Ovary (tissue), 9 donors: ENCODE results near the gene KDM4C. TPM values are rescaled to one million over a fixed set of nuclear protein-coding genes. Genes with fewer than 3 reads are reported as not detected.

Source experiments
- DNase-seq, 5 donors: peaks; one replicate each; pipeline ENCODE4 v3.0.0-alpha.2; 2019 to 2020
- H3K27ac ChIP-seq, 2 donors: fragments of 200-600 bp; one replicate each; pipeline versions ENCODE4 v1.5.1 to v1.8.0; 2019 to 2022
- H3K27me3 ChIP-seq: fragments of 200-600 bp; one replicate; pipeline ENCODE4 v1.8.0; 2022
- H3K36me3 ChIP-seq: fragments of 200-600 bp; sonication (generic); one replicate; pipeline ENCODE4 v1.5.1; 2019
- H3K4me1 ChIP-seq: one replicate; pipeline ENCODE4 v1.8.1; 2013; ENCODE audit warnings: mild to moderate bottlenecking, moderate library complexity; ENCODE audit not compliant: insufficient read depth
- H3K4me3 ChIP-seq: fragments of 200-600 bp; sonication (generic); one replicate; pipeline ENCODE4 v1.5.1; 2017
- H3K9me3 ChIP-seq, 2 donors: fragments of 200-600 bp in 1 of 2; sonication (generic) in 1 of 2; one replicate each; pipeline versions ENCODE4 v1.5.1 to v1.8.1; 2013 to 2019; ENCODE audit warnings: mild to moderate bottlenecking in 1 of 2, moderate library complexity in 1 of 2
- CTCF ChIP-seq, 3 donors: fragments of 450-650 bp in 2 of 3; fragments of 200-600 bp in 1 of 3; IDR thresholded peaks; one replicate each; pipeline versions ENCODE4 v1.5.1 to v1.8.0; 2016 to 2022; ENCODE audit warnings: antibody characterized with exemption in 3 of 3, mild to moderate bottlenecking in 1 of 3
- EP300 ChIP-seq: sonication (generic); formaldehyde crosslinking; IDR thresholded peaks from one replicate; pipeline ENCODE4 v1.6.1; 2017; ENCODE audit warnings: antibody characterized with exemption
- POLR2A ChIP-seq: fragments of 450-650 bp; IDR thresholded peaks from one replicate; pipeline ENCODE4 v1.6.1; 2017; ENCODE audit warnings: antibody characterized with exemption, mild to moderate bottlenecking, moderate library complexity
- WGBS, 3 donors: extraction: QIAGEN DNeasy Blood & Tissue Kit in 1 of 3; methylation state at CpG; one replicate each; pipeline versions ENCODE4 v1.1.5 to v1.1.7; 2013 to 2017; 5-methylcytosine and 5-hydroxymethylcytosine counted together
- intact Hi-C, 4 donors: fragments of 100-400 bp; cut with DNase I; formaldehyde crosslinking; loops; one replicate each; pipeline versions ENCODE4 v1.11.0 to v1.15.1; 2022 to 2023
- polyA plus RNA-seq, 2 donors: library from polyadenylated mRNA; stranded (reverse); fragments of 200-250 nt in 1 of 2; fragments of 350-450 nt in 1 of 2; fragmentation: Illumina TruSeq in 1 of 2; extraction: RNeasy Lipid Tissue Mini Kit (QIAGEN cat#74804) in 1 of 2; gene quantifications; one replicate each; pipeline ENCODE4 v1.2.3, GENCODE V29; 2013 to 2014
- total RNA-seq, 7 donors: library from RNA; depleted of rRNA in 2 of 7; stranded (reverse); fragments of >200 nt in 2 of 7; fragmentation: NEBNext Ultra II Directional in 3 of 7; extraction: Animal tissue kit (Norgen Biotek cat#: 25700) in 3 of 7; gene quantifications; one replicate each; pipeline versions ENCODE4 v1.1.0 to v1.2.4, GENCODE V29; 2016 to 2023
- donor health status: DM: no; HTN: no; CAD: no; lungs with moderate emphysema.
- donor health status: DM: no; HTN: no; CAD: no.
- donor health status: Bipolar disorder and iron deficiency.
- donor health status: DM: yes; HTN: yes; CAD: no.
- donor health status: DM: no; HTN: no; CAD: no.
- donor health status: DM: yes; HTN: yes; CAD: no.

KDM4C gene
- total and polyA plus RNA-seq, 9 donors: 9.5 to 35.6 (median 26.7) TPM

GRCh38 chr9:7105095-7105494 lies 347.3 kb downstream of the KDM4C start:
- intact Hi-C loops: no loop called here
- Histone ChIP-seq H3K27ac (no peak overlapping the region), H3K4me3 (no peak overlapping the region), H3K9me3 (no peaks in the 10 kb centered on the region), H3K27me3 (no peaks in the 10 kb centered on the region), H3K36me3 (no peaks in the 10 kb centered on the region), H3K4me1 (no peaks in the 10 kb centered on the region)
- TF ChIP-seq POLR2A (no peak), EP300 (no peak), CTCF (IDR thresholded peaks at IDR 0.05) (no peak)
- WGBS, 3 donors: 83 to 86% (median 84%) methylated on average over 2 of the region's 2 CpGs
- DNase-seq: no peak

GRCh38 chr9:7108936-7109335 lies 351.2 kb downstream of the KDM4C start:
- intact Hi-C loops: no loop called here

GRCh38 chr9:7111413-7111812 lies 353.6 kb downstream of the KDM4C start:
- WGBS, 3 donors: 62 to 81% (median 65%) methylated on average over 3 of the region's 3 CpGs
- TF ChIP-seq CTCF (IDR thresholded peaks at IDR 0.05): no peak
- no peak for TF ChIP-seq EP300
- Histone ChIP-seq H3K4me1 (no peaks in the 10 kb centered on the region), H3K27ac (no peak overlapping the region), H3K27me3 (no peaks in the 10 kb centered on the region), H3K9me3 (no peaks in the 10 kb centered on the region), H3K36me3 (no peaks in the 10 kb centered on the region), H3K4me3 (no peak overlapping the region)
- intact Hi-C loops: no loop called here
- no peak for DNase-seq

More at GRCh38 chr9:7108936-7109335, 351.2 kb downstream of the KDM4C start:
- TF ChIP-seq POLR2A: no peak
- TF ChIP-seq CTCF (IDR thresholded peaks at IDR 0.05): no peak
- no peak for TF ChIP-seq EP300
- Histone ChIP-seq H3K4me1 (no peaks in the 10 kb centered on the region), H3K27ac (no peak overlapping the region), H3K27me3 (no peaks in the 10 kb centered on the region), H3K9me3 (no peaks in the 10 kb centered on the region), H3K4me3 (no peak overlapping the region), H3K36me3 (no peaks in the 10 kb centered on the region)
- DNase-seq: no peak

- Histone ChIP-seq H3K4me1 (no peaks in the 10 kb centered on the region), H3K4me3 (no peak overlapping the region), H3K9me3 (no peaks in the 10 kb centered on the region), H3K27ac (no peak overlapping the region), H3K36me3 (no peaks in the 10 kb centered on the region), H3K27me3 (no peaks in the 10 kb centered on the region)
- no peak for DNase-seq
- TF ChIP-seq EP300: no peak
- 0 to 65% (median 0%) methylated on average over 1 of the region's 1 CpG for WGBS, 3 donors
- intact Hi-C loops: no loop called here
Observed at GRCh38 chr9:7115606-7116005, 357.8 kb downstream of the KDM4C start.

- no peaks in the 10 kb centered on the region for H3K9me3 ChIP-seq
- no peak for DNase-seq
- H3K36me3 ChIP-seq: no peaks in the 10 kb centered on the region
- intact Hi-C loops: no loop called here
- H3K4me3 ChIP-seq: no peak overlapping the region
- TF ChIP-seq EP300: no peak
- no peak for TF ChIP-seq CTCF (IDR thresholded peaks at IDR 0.05)
- TF ChIP-seq POLR2A: no peak
- WGBS, 3 donors: 77 to 84% (median 80%) methylated on average over 6 of the region's 6 CpGs
- no peaks in the 10 kb centered on the region for H3K27me3 ChIP-seq
- no peak overlapping the region for H3K27ac ChIP-seq
- H3K4me1 ChIP-seq: no peaks in the 10 kb centered on the region
Observed at GRCh38 chr9:7117676-7118561, 360.1 kb downstream of the KDM4C start.
